IMR-90 (cell line): ENCODE measurements around the gene TCF19. TPM values are rescaled to one million over a fixed set of nuclear protein-coding genes. Genes with fewer than 3 reads are reported as not detected.

ENCODE experiments used
- ATAC-seq: fragments of 200-7000 bp; cut with Tn5 transposase; 2 replicates; pipeline ENCODE4 v1.9.1; 2020; ENCODE audit warnings: low read depth, mild to moderate bottlenecking, moderate library complexity
- BruUV-seq: library from RNA; stranded (reverse); fragments of 400-500 nt; replicated peaks from 2 replicates; lab custom pipeline; 2021; lab: Mats Ljungman, UMichigan
- CTCF ChIA-PET: fragments of 300-600 bp; formaldehyde crosslinking; extraction: SDS; loops from one replicate; lab custom pipeline; 2021; ENCODE audit warnings: antibody characterized with exemption; lab: Yijun Ruan, JAX
- POLR2A ChIA-PET: fragments of 300-600 bp; sonication (Branson Sonifier 250); formaldehyde crosslinking; loops from one replicate; lab custom pipeline; 2022; ENCODE audit warnings: antibody characterized with exemption; ENCODE audit not compliant: unreplicated experiment; lab: Charles Lee
- DNase-seq: peaks from one replicate; pipeline ENCODE4 v3.0.0; 2013
- H2AFZ ChIP-seq: replicated peaks from 2 replicates; pipeline ENCODE3; 2013; ENCODE audit warnings: low read length, mild to moderate bottlenecking; ENCODE audit not compliant: poor library complexity
- H2AK5ac ChIP-seq: 2 replicates; pipeline ENCODE4 v1.6.1; 2013; ENCODE audit warnings: low read depth, low read length, inconsistent platforms
- H2AK9ac ChIP-seq: replicated peaks from 2 replicates; pipeline ENCODE3; 2013; ENCODE audit warnings: mild to moderate bottlenecking, low read depth, low read length, moderate library complexity; ENCODE audit not compliant: poor library complexity
- H2BK120ac ChIP-seq: 2 replicates; pipeline ENCODE4 v1.6.1; 2013; ENCODE audit warnings: low read depth, low read length, inconsistent platforms
- H2BK15ac ChIP-seq: 3 replicates; pipeline ENCODE4 v1.6.1; 2013; ENCODE audit warnings: low read depth, low read length, inconsistent platforms
- H2BK20ac ChIP-seq: 2 replicates; pipeline ENCODE4 v1.6.1; 2013; ENCODE audit warnings: low read depth, mild to moderate bottlenecking, inconsistent platforms, low read length, moderate library complexity
- H2BK5ac ChIP-seq: 2 replicates; pipeline ENCODE4 v1.6.1; 2013; ENCODE audit warnings: mild to moderate bottlenecking, low read depth, low read length, inconsistent platforms; ENCODE audit not compliant: poor library complexity, severe bottlenecking
- H3K14ac ChIP-seq: replicated peaks from 2 replicates; pipeline ENCODE4 v1.6.1; 2013; ENCODE audit warnings: low read depth, low read length, inconsistent platforms
- H3K18ac ChIP-seq: 2 replicates; pipeline ENCODE4 v1.6.1; 2013; ENCODE audit warnings: low read depth, low read length, control low read depth
- H3K23ac ChIP-seq: 2 replicates; pipeline ENCODE4 v1.6.1; 2013; ENCODE audit warnings: low read depth, low read length, inconsistent platforms
- H3K27ac ChIP-seq: 2 replicates; pipeline ENCODE4 v1.5.1; 2013; ENCODE audit warnings: mild to moderate bottlenecking, control low read depth, low read length; ENCODE audit not compliant: insufficient read depth
- H3K27me3 ChIP-seq: 2 replicates; pipeline ENCODE4 v1.6.1; 2013; ENCODE audit warnings: low read length; ENCODE audit not compliant: control insufficient read depth, insufficient read depth
- H3K36me3 ChIP-seq: 2 replicates; pipeline ENCODE4 v1.6.1; 2013; ENCODE audit warnings: low read length, mixed read lengths; ENCODE audit not compliant: control insufficient read depth, insufficient read depth
- H3K4ac ChIP-seq: 2 replicates; pipeline ENCODE4 v1.6.1; 2013; ENCODE audit warnings: low read depth, low read length, inconsistent platforms
- H3K4me1 ChIP-seq: 2 replicates; pipeline ENCODE4 v1.6.1; 2013; ENCODE audit warnings: low read length, mixed read lengths; ENCODE audit not compliant: control insufficient read depth, insufficient read depth
- H3K4me2 ChIP-seq: 2 replicates; pipeline ENCODE4 v1.6.1; 2013; ENCODE audit warnings: low read depth, mild to moderate bottlenecking, control low read depth, low read length, moderate library complexity
- H3K4me3 ChIP-seq: 2 replicates; pipeline ENCODE4 v1.5.1; 2013; ENCODE audit warnings: low read depth, mild to moderate bottlenecking, control low read depth, low read length, moderate library complexity; ENCODE audit not compliant: insufficient read depth
- H3K56ac ChIP-seq: 2 replicates; pipeline ENCODE4 v1.6.1; 2013; ENCODE audit warnings: low read length, inconsistent platforms; ENCODE audit not compliant: insufficient read depth; ENCODE audit errors: extremely low read depth
- H3K79me1 ChIP-seq, 2 experiments: 2 replicates each; pipeline ENCODE4 v1.6.1; 2013; ENCODE audit warnings: low read length in 2 of 2, inconsistent platforms in 1 of 2, low read depth in 1 of 2
- H3K9ac ChIP-seq: 2 replicates; pipeline ENCODE4 v1.6.1; 2013; ENCODE audit warnings: low read depth, low read length, control low read depth
- H3K9me1 ChIP-seq: 2 replicates; pipeline ENCODE4 v1.6.1; 2013; ENCODE audit warnings: low read length, inconsistent platforms; ENCODE audit not compliant: insufficient read depth
- H3K9me3 ChIP-seq: 2 replicates; pipeline ENCODE4 v1.6.1; 2013; ENCODE audit warnings: low read length; ENCODE audit not compliant: control insufficient read depth, insufficient read depth
- H4K20me1 ChIP-seq: 2 replicates; pipeline ENCODE4 v1.6.1; 2013; ENCODE audit warnings: low read length, inconsistent platforms; ENCODE audit not compliant: insufficient read depth
- H4K5ac ChIP-seq: 2 replicates; pipeline ENCODE4 v1.6.1; 2013; ENCODE audit warnings: mild to moderate bottlenecking, low read depth, low read length, control low read depth
- H4K8ac ChIP-seq, 2 experiments: 2 replicates each; pipeline ENCODE4 v1.6.1; 2013; ENCODE audit warnings: low read depth in 2 of 2, low read length in 2 of 2, control low read depth in 1 of 2, inconsistent platforms in 1 of 2
- H4K91ac ChIP-seq: 2 replicates; pipeline ENCODE4 v1.6.1; 2013; ENCODE audit warnings: low read depth, low read length, inconsistent platforms; ENCODE audit not compliant: insufficient read depth
- BHLHE40 ChIP-seq: fragments of 150-350 bp; IDR thresholded peaks from 2 replicates; pipeline ENCODE4 v1.6.1; 2016; ENCODE audit warnings: mild to moderate bottlenecking, low read depth, low read length
- CEBPB ChIP-seq: IDR thresholded peaks from 2 replicates; pipeline ENCODE4 v1.6.1; 2012; ENCODE audit warnings: low read depth, low read length, improper control_type of control experiment
- CHD1 ChIP-seq: IDR thresholded peaks from 2 replicates; pipeline ENCODE4 v1.6.1; 2012; ENCODE audit warnings: low read depth, low read length, improper control_type of control experiment
- CTCF ChIP-seq: conservative IDR thresholded peaks from 2 replicates; pipeline ENCODE4 v1.5.1; 2012; ENCODE audit warnings: mild to moderate bottlenecking, low read depth, low read length, improper control_type of control experiment
- ELK1 ChIP-seq: fragments of 150-350 bp; IDR thresholded peaks from 2 replicates; pipeline ENCODE4 v1.6.1; 2016; ENCODE audit warnings: low read depth, mild to moderate bottlenecking, low read length, moderate library complexity, borderline replicate concordance
- FOS ChIP-seq: fragments of 150-350 bp; IDR thresholded peaks from 2 replicates; pipeline ENCODE4 v1.6.1; 2016; ENCODE audit warnings: low read depth, low read length
- MAFK ChIP-seq: IDR thresholded peaks from 2 replicates; pipeline ENCODE4 v1.6.1; 2012; ENCODE audit warnings: low read depth, low read length, improper control_type of control experiment
- MAZ ChIP-seq: IDR thresholded peaks from 2 replicates; pipeline ENCODE4 v1.6.1; 2012; ENCODE audit warnings: low read depth, mild to moderate bottlenecking, low read length, improper control_type of control experiment, moderate library complexity, borderline replicate concordance
- MXI1 ChIP-seq: IDR thresholded peaks from 2 replicates; pipeline ENCODE4 v1.6.1; 2012; ENCODE audit warnings: low read depth, mild to moderate bottlenecking, low read length, moderate library complexity, borderline replicate concordance
- NFE2L2 ChIP-seq: fragments of 150-350 bp; IDR thresholded peaks from 2 replicates; pipeline ENCODE4 v1.6.1; 2016; ENCODE audit warnings: low read depth, mild to moderate bottlenecking, low read length
- POLR2A ChIP-seq: IDR thresholded peaks from 2 replicates; pipeline ENCODE4 v1.6.1; 2012; ENCODE audit warnings: mild to moderate bottlenecking, low read depth, low read length
- RAD21 ChIP-seq: IDR thresholded peaks from 2 replicates; pipeline ENCODE4 v1.6.1; 2012; ENCODE audit warnings: low read length, improper control_type of control experiment
- RCOR1 ChIP-seq: IDR thresholded peaks from 2 replicates; pipeline ENCODE4 v1.6.1; 2012; ENCODE audit warnings: mild to moderate bottlenecking, low read length, improper control_type of control experiment; ENCODE audit not compliant: insufficient replicate concordance
- RFX5 ChIP-seq: IDR thresholded peaks from 2 replicates; pipeline ENCODE4 v1.8.0; 2012; ENCODE audit warnings: low read depth, mild to moderate bottlenecking, low read length, moderate library complexity
- SMC3 ChIP-seq: fragments of 150-350 bp; IDR thresholded peaks from 2 replicates; pipeline ENCODE4 v1.6.1; 2016; ENCODE audit warnings: low read depth, mild to moderate bottlenecking, antibody characterized with exemption, low read length, moderate library complexity
- USF2 ChIP-seq: fragments of 150-350 bp; IDR thresholded peaks from 2 replicates; pipeline ENCODE4 v1.6.1; 2017; ENCODE audit warnings: mild to moderate bottlenecking, antibody characterized with exemption, low read length, low read depth
- WGBS, 2 experiments: methylation state at CpG; one replicate each; pipeline versions ENCODE4 v1.1.5 to v1.1.7; 2013; ENCODE audit warnings: missing lambda C conversion rate in 2 of 2; ENCODE audit not compliant: insufficient read length in 1 of 2; ENCODE audit errors: extremely low coverage in 2 of 2; 5-methylcytosine and 5-hydroxymethylcytosine counted together
- dilution Hi-C: fragments of 300-500 bp; cut with HindIII; formaldehyde crosslinking; loops from one replicate; pipeline ENCODE4 v1.14.3; 2018; ENCODE audit warnings: low sequenced_read_pairs; ENCODE audit not compliant: unreplicated experiment
- in situ Hi-C: fragments of 300-500 bp; cut with MboI; formaldehyde crosslinking; loops from 3 replicates; pipeline ENCODE4 v1.14.3; 2019; ENCODE audit warnings: low sequenced_read_pairs, inconsistent platforms, mixed read lengths
- intact Hi-C: fragments of 100-400 bp; cut with micrococcal nuclease; formaldehyde crosslinking; loops from 2 replicates; pipeline ENCODE4 v1.10.0; 2022
- polyA plus RNA-seq, 3 experiments: library from polyadenylated mRNA; depleted of rRNA; stranded (reverse); fragments of >200 nt; gene quantifications; 2 replicates each; pipeline ENCODE4 v1.2.3, GENCODE V29; 2012; ENCODE audit warnings: low replicate concordance in 1 of 3
- total RNA-seq: library from RNA; depleted of rRNA; stranded (reverse); fragments of >200 nt; gene quantifications from 2 replicates; pipeline ENCODE4 v1.2.3, GENCODE V29; 2012

TCF19 gene
- total and polyA plus RNA-seq, 2 of the 4 experiments (the other 2 are of a cell fraction) = 13.1 to 14.2 TPM

GRCh38 chr6:31208506-31208905, 50.1 kb downstream of the TCF19 start:
- Histone ChIP-seq H3K9ac (no peak overlapping the region), H3K4me1 (peaks cover 2% of the 10 kb centered on the region; the same call in 1 of the 2 replicates), H3K18ac (no peak overlapping the region), H3K36me3 (no peaks in the 10 kb centered on the region), H3K27ac (no peak overlapping the region), H3K14ac (no peak overlapping the region), H2BK120ac (no peak overlapping the region), H4K91ac (no peak overlapping the region), H3K9me3 (no peaks in the 10 kb centered on the region), H4K20me1 (no peaks in the 10 kb centered on the region), H2AK5ac (no peak overlapping the region), H3K4ac (no peak overlapping the region), H2AFZ (no peak overlapping the region), H3K23ac (no peak overlapping the region), H3K4me2 (no peak overlapping the region), H3K9me1 (peaks cover under 1% of the 10 kb centered on the region; the same call in 1 of the 2 replicates), H2BK15ac (no peak overlapping the region), H4K8ac (no peak overlapping the region), H2AK9ac (no peak overlapping the region), H2BK5ac (no peak overlapping the region), H4K5ac (no peak overlapping the region), H3K56ac (no peak overlapping the region), H3K79me1 (peaks cover 0 to 7% of the 10 kb centered on the region in 2 experiments; a peak in 1 of 4 replicates), H3K27me3 (peaks cover 6% of the 10 kb centered on the region), H3K4me3 (no peak overlapping the region), H2BK20ac (no peak overlapping the region)
- ChIA-PET CTCF (no interaction called here), POLR2A (no interaction called here)
- DNase-seq = no peak
- WGBS, 2 experiments = no CpG with 5 or more reads among the region's 2 CpGs
- intact Hi-C loops = no loop called here
- TF ChIP-seq NFE2L2 (no peak), BHLHE40 (no peak), MXI1 (no peak), RAD21 (no peak), RCOR1 (no peak), RFX5 (no peak), CTCF (no peak), CEBPB (no peak), SMC3 (no peak), CHD1 (no peak), MAZ (no peak), ELK1 (no peak), USF2 (no peak), MAFK (no peak), POLR2A (no peak), FOS (no peak)
- dilution Hi-C loops = no loop called here
- ATAC-seq = no peak
- in situ Hi-C loops = no loop called here
- no TSS peak for BruUV-seq
